IPS-NIHi7 (cell line): ENCODE measurements around the gene SSPN.

Experiments
- DNase-seq: peaks from one replicate; pipeline ENCODE4 v3.0.0; 2012; ENCODE audit warnings: mixed read lengths; ENCODE audit errors: extremely low spot score

SSPN gene

GRCh38 chr12:26266881-26267280, 71.5 kb downstream of the SSPN start:
- DNase-seq: no peak

- DNase-seq: no peak
Observed at GRCh38 chr12:26268841-26269561, 73.6 kb downstream of the SSPN start.

GRCh38 chr12:26269562-26270284, 74.3 kb downstream of the SSPN start:
- DNase-seq: no peak

GRCh38 chr12:26271024-26271423, 75.7 kb downstream of the SSPN start:
- no peak for DNase-seq

GRCh38 chr12:26271889-26272492, 76.6 kb downstream of the SSPN start:
- no peak for DNase-seq

GRCh38 chr12:26272851-26273250, 77.5 kb downstream of the SSPN start:
- no peak for DNase-seq

GRCh38 chr12:26273811-26274210, 78.4 kb downstream of the SSPN start:
- DNase-seq: no peak

- peak; percentile 60 for DNase-seq
Observed at GRCh38 chr12:26274441-26275312, 79.3 kb downstream of the SSPN start.

- no peak for DNase-seq
Observed at GRCh38 chr12:26275313-26276131, 80.1 kb downstream of the SSPN start.

- DNase-seq: no peak
Observed at GRCh38 chr12:26276709-26277108, 81.3 kb downstream of the SSPN start.

GRCh38 chr12:26277506-26278246, 82.3 kb downstream of the SSPN start:
- DNase-seq: no peak

GRCh38 chr12:26278266-26278665, 82.9 kb downstream of the SSPN start:
- DNase-seq: no peak

- DNase-seq: no peak
Observed at GRCh38 chr12:26278666-26279065, 83.3 kb downstream of the SSPN start.

GRCh38 chr12:26279091-26279490, 83.7 kb downstream of the SSPN start:
- DNase-seq: no peak

- no peak for DNase-seq
Observed at GRCh38 chr12:26279908-26280307, 84.5 kb downstream of the SSPN start.

- DNase-seq: no peak
Observed at GRCh38 chr12:26280869-26281268, 85.5 kb downstream of the SSPN start.

GRCh38 chr12:26281320-26281719, 85.9 kb downstream of the SSPN start:
- DNase-seq: no peak

GRCh38 chr12:26282339-26282940, 87.1 kb downstream of the SSPN start:
- DNase-seq: no peak

GRCh38 chr12:26283046-26283445, 87.7 kb downstream of the SSPN start:
- DNase-seq: no peak

- DNase-seq: no peak
Observed at GRCh38 chr12:26283617-26284016, 88.2 kb downstream of the SSPN start.
